Breast epithelium (tissue), 4 donors: ENCODE results near the gene TSSK2. TPM values are rescaled to one million over a fixed set of nuclear protein-coding genes. Genes with fewer than 3 reads are reported as not detected.

Experiments
- DNase-seq, 2 donors: peaks; one replicate each; pipeline ENCODE4 v3.0.0-alpha.2; 2019; ENCODE audit warnings: low spot score in 2 of 2
- H3K27ac ChIP-seq, 2 donors: fragments of 200-600 bp; sonication (generic) in 1 of 2; one replicate each; pipeline ENCODE4 v1.5.1; 2016 to 2019; ENCODE audit warnings: mild to moderate bottlenecking in 1 of 2
- H3K27me3 ChIP-seq, 2 donors: fragments of 200-600 bp; sonication (generic) in 1 of 2; one replicate each; pipeline versions ENCODE4 v1.5.1 to v1.6.0; 2017 to 2019; ENCODE audit warnings: control low read depth in 1 of 2, mild to moderate bottlenecking in 1 of 2
- H3K36me3 ChIP-seq: fragments of 200-600 bp; one replicate; pipeline ENCODE4 v1.5.1; 2019
- H3K4me1 ChIP-seq, 2 donors: fragments of 200-600 bp; sonication (generic); one replicate each; pipeline ENCODE4 v1.5.1; 2016 to 2019; ENCODE audit warnings: control low read depth in 1 of 2
- H3K4me3 ChIP-seq, 3 donors: fragments of 200-600 bp; sonication (generic); 1 replicate in 2 of 3; 2 replicates in 1 of 3; pipeline ENCODE4 v1.5.1; 2016 to 2019; ENCODE audit warnings: mild to moderate bottlenecking in 3 of 3, moderate library complexity in 2 of 3
- H3K9me3 ChIP-seq, 2 donors: fragments of 200-600 bp; sonication (generic) in 1 of 2; one replicate each; pipeline ENCODE4 v1.5.1; 2016 to 2019; ENCODE audit warnings: control low read depth in 1 of 2
- CTCF ChIP-seq, 3 donors: fragments of 450-650 bp; IDR thresholded peaks; one replicate each; pipeline ENCODE4 v1.5.1; 2016 to 2017; ENCODE audit warnings: antibody characterized with exemption in 3 of 3, mild to moderate bottlenecking in 3 of 3, moderate library complexity in 3 of 3
- POLR2A ChIP-seq: fragments of 450-650 bp; IDR thresholded peaks from one replicate; pipeline ENCODE4 v1.6.1; 2016; ENCODE audit warnings: antibody characterized with exemption, mild to moderate bottlenecking, moderate library complexity
- POLR2AphosphoS5 ChIP-seq, 3 donors: sonication (generic); formaldehyde crosslinking; IDR thresholded peaks; one replicate each; pipeline ENCODE4 v1.6.1; 2017; ENCODE audit warnings: antibody characterized with exemption in 3 of 3
- intact Hi-C: fragments of 100-400 bp; cut with DNase I; formaldehyde crosslinking; loops from one replicate; pipeline ENCODE4 v1.15.1; 2023; ENCODE audit warnings: low total_unique reads
- total RNA-seq, 3 donors: library from RNA; depleted of rRNA; stranded (reverse); fragments of >200 nt; gene quantifications; one replicate each; pipeline ENCODE4 v1.1.0, GENCODE V29; 2016

The TSSK2 gene
- total RNA-seq, 3 donors from 2014 or later = not detected

- no peaks in the 10 kb centered on the region for H3K27me3 ChIP-seq
- H3K27ac ChIP-seq = peak overlapping the region; percentile 91 to 98
- TF ChIP-seq CTCF (IDR thresholded peaks at IDR 0.05) (no peak), POLR2AphosphoS5 (IDR thresholded peaks at IDR 0.05) (peak in 1 of 3 donors; percentile 23), POLR2A (no peak)
- H3K4me3 ChIP-seq = peak overlapping the region; percentile 78 to 86 (median 85)
- intact Hi-C loops = loop anchor here (5.0 kb wide), 1 partner anchor 1271 kb away; no protein-coding TSS in a partner anchor
- H3K9me3 ChIP-seq = no peaks in the 10 kb centered on the region
- H3K4me1 ChIP-seq = peaks cover 7 to 31% of the 10 kb centered on the region in 2 donors
- no peak for DNase-seq
- H3K36me3 ChIP-seq = no peaks in the 10 kb centered on the region
Observed at GRCh38 chr22:19178065-19178656, 47.1 kb downstream of the TSSK2 start.

GRCh38 chr22:19178657-19179496 lies 47.8 kb downstream of the TSSK2 start, which contains the start of gene SLC25A1:
Gene SLC25A1 (minus strand): TSS chr22:19178736. CDS start chr22:19178673, 63 bp downstream.
- Histone ChIP-seq H3K4me1 (peaks cover 7 to 26% of the 10 kb centered on the region in 2 donors), H3K9me3 (no peaks in the 10 kb centered on the region), H3K36me3 (no peaks in the 10 kb centered on the region), H3K27ac (peak within 1 kb of the TSS; percentile 91 to 98), H3K27me3 (no peaks in the 10 kb centered on the region), H3K4me3 (peak within 1 kb of the TSS; percentile 78 to 86 (median 85))
- peak in 1 of 3 donors; percentile 8 for TF ChIP-seq CTCF (IDR thresholded peaks at IDR 0.05)
- TF ChIP-seq POLR2A = no peak
- TF ChIP-seq POLR2AphosphoS5 (IDR thresholded peaks at IDR 0.05) = no peak
- intact Hi-C loops = loop anchor here (5.0 kb wide), 1 partner anchor 1272 kb away; no protein-coding TSS in a partner anchor
- peak; percentile 85 to 86 for DNase-seq

GRCh38 chr22:19179497-19180048 lies 48.5 kb downstream of the TSSK2 start:
- intact Hi-C loops = loop anchor here (5.0 kb wide), 1 partner anchor 1272 kb away; no protein-coding TSS in a partner anchor
- H3K27ac ChIP-seq = peak overlapping the region; percentile 91 to 98
- DNase-seq = peak; percentile 56 to 71

GRCh38 chr22:19180234-19180633 lies 49.1 kb downstream of the TSSK2 start:
- Histone ChIP-seq H3K27me3 (no peaks in the 10 kb centered on the region), H3K4me3 (no peak overlapping the region), H3K36me3 (no peaks in the 10 kb centered on the region), H3K4me1 (peaks cover 7 to 15% of the 10 kb centered on the region in 2 donors), H3K9me3 (no peaks in the 10 kb centered on the region), H3K27ac (peak overlapping the region in 1 of 2 donors; percentile 91)
- TF ChIP-seq POLR2AphosphoS5 (IDR thresholded peaks at IDR 0.05) (no peak), POLR2A (no peak), CTCF (IDR thresholded peaks at IDR 0.05) (no peak)
- intact Hi-C loops = no loop called here
- no peak for DNase-seq

More at GRCh38 chr22:19179497-19180048, 48.5 kb downstream of the TSSK2 start:
- H3K4me3 ChIP-seq = peak overlapping the region; percentile 78 to 86 (median 85)
- H3K36me3 ChIP-seq = no peaks in the 10 kb centered on the region
- H3K4me1 ChIP-seq = peaks cover 7 to 19% of the 10 kb centered on the region in 2 donors
- no peaks in the 10 kb centered on the region for H3K9me3 ChIP-seq
- no peak for TF ChIP-seq POLR2A
- TF ChIP-seq POLR2AphosphoS5 (IDR thresholded peaks at IDR 0.05) = no peak
- TF ChIP-seq CTCF (IDR thresholded peaks at IDR 0.05) = peak; percentile 57 to 68 (median 62)
- no peaks in the 10 kb centered on the region for H3K27me3 ChIP-seq
